Measurements from ENCODE around the gene KCNN1. TPM values are rescaled to one million over a fixed set of nuclear protein-coding genes. Genes with fewer than 3 reads are reported as not detected.
A peak's percentile ranks its signal among the peaks of the same experiment; 100 is the strongest.

Gene KCNN1
- total RNA-seq, 2 donors from 2014 or later: 0.56 to 0.63 TPM

DNA sequence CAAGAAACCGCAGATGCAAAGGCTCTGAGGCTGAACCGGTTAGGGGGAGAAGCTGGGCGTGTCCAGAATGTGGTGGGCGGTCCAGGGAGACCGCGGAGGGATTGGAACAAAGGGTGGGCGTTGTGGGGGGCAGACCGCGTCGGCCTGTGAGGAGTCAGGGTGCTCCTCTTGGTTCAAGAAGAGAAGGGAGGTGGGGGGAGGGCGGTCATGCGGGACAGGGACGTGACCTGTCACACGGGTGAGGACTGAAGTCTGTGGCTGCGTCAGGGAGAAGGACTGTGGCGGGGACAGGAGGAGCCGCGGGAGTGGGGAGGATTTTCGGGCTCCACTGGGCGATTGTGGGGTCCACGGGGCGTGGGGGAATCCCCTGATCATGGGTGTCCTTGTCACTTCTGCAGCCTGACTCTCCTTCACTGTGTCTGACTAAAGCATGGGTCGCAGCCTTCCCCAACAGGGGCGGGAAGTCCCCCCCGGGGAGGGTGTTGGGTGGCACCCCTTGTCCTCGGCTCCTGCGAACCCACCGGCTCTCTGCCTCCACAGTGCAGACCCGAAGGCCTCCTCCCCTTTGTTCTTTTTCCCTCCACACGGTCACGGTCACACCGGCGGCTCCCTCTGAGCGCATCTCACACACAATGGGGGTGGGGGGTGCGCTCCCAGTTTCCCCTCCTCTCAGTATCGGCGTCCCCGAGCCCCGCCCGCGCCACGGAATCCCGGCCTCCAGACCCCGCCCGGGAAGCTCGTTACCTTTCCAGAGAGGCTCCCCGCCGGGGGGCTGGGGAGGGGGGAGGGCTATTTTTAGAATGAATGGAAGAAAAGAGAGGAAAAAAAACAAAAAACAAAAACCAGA lies 16.4 kb upstream of the KCNN1 start:
- Histone ChIP-seq H3K4me1 (peaks cover 0 to 53% of the 10 kb centered on the region in 2 donors), H3K36me3 (no peaks in the 10 kb centered on the region), H3K27me3 (peaks cover 23 to 44% of the 10 kb centered on the region in 2 donors), H3K9me3 (no peaks in the 10 kb centered on the region), H3K4me3 (peak overlapping the region in 1 of 2 donors; percentile 30), H3K27ac (no peak overlapping the region)
- no peak for DNase-seq (ENCODE audit: low spot score)
- TF ChIP-seq CTCF (IDR thresholded peaks at IDR 0.05): no peak

- peaks cover 0 to 53% of the 10 kb centered on the region in 2 donors for H3K4me1 ChIP-seq
- peak overlapping the region in 1 of 2 donors; percentile 33 for H3K4me3 ChIP-seq
- H3K9me3 ChIP-seq: no peaks in the 10 kb centered on the region
- H3K27ac ChIP-seq: no peak overlapping the region
- H3K27me3 ChIP-seq: peaks cover 23 to 44% of the 10 kb centered on the region in 2 donors
- no peaks in the 10 kb centered on the region for H3K36me3 ChIP-seq
- no peak for TF ChIP-seq CTCF (IDR thresholded peaks at IDR 0.05)
- DNase-seq (ENCODE audit: low spot score): no peak
These were observed 15.5 kb upstream of the KCNN1 start for GRCh38 chr19:17951157-17951989.

GRCh38 chr19:17951990-17952976 lies 14.6 kb upstream of the KCNN1 start:
- Histone ChIP-seq H3K27ac (no peak overlapping the region), H3K27me3 (peaks cover 23 to 44% of the 10 kb centered on the region in 2 donors), H3K9me3 (no peaks in the 10 kb centered on the region), H3K36me3 (no peaks in the 10 kb centered on the region), H3K4me3 (peak overlapping the region in 1 of 2 donors; percentile 33), H3K4me1 (peaks cover 0 to 48% of the 10 kb centered on the region in 2 donors)
- no peak for TF ChIP-seq CTCF (IDR thresholded peaks at IDR 0.05)
- no peak for DNase-seq (ENCODE audit: low spot score)

DNA sequence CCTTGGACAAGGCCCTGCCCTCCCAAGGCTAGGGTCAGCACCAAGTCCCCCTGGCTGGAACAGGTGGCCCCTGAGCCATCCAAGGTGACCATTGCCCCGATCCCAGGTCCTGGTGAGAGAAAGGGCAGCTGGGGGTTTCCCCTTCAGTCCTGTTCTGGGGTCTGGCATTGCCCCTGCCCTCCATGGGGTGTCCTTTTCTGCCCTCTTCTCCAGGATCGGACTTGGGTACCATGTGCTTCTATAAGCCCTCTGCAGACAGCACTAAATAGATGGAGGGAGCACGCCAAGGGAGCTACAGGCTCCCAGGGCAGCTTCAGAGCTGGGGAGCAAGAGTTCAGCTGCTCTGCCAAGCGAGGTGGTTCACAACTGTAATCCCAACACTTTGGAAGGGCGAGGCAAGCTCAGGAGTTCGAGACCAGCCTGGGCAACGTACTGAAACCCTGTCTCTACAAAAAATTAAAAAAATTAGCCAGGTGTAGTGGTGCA lies 13.5 kb upstream of the KCNN1 start:
- Histone ChIP-seq H3K4me1 (peaks cover 0 to 44% of the 10 kb centered on the region in 2 donors), H3K27me3 (peaks cover 23 to 44% of the 10 kb centered on the region in 2 donors), H3K27ac (no peak overlapping the region), H3K4me3 (no peak overlapping the region), H3K9me3 (no peaks in the 10 kb centered on the region), H3K36me3 (no peaks in the 10 kb centered on the region)
- no peak for TF ChIP-seq CTCF (IDR thresholded peaks at IDR 0.05)
- DNase-seq (ENCODE audit: low spot score): no peak

GRCh38 chr19:17953869-17954268 lies 13.0 kb upstream of the KCNN1 start:
- Histone ChIP-seq H3K4me3 (no peak overlapping the region), H3K4me1 (peaks cover 0 to 38% of the 10 kb centered on the region in 2 donors), H3K27me3 (peaks cover 23 to 44% of the 10 kb centered on the region in 2 donors), H3K27ac (no peak overlapping the region), H3K9me3 (no peaks in the 10 kb centered on the region), H3K36me3 (no peaks in the 10 kb centered on the region)
- no peak for DNase-seq (ENCODE audit: low spot score)
- no peak for TF ChIP-seq CTCF (IDR thresholded peaks at IDR 0.05)
